MV-4-11 (cell line): ENCODE results near the gene CRABP2.

Source experiments
- DNase-seq: peaks from one replicate; lab custom pipeline; 2025; lab: John Stamatoyannopoulos, UW

CRABP2 gene

GRCh38 chr1:156655151-156655903 lies 50.1 kb downstream of the CRABP2 start:
- peak; percentile 64 for DNase-seq

- DNase-seq, result no peak
Measured at GRCh38 chr1:156654700-156655099, 50.7 kb downstream of the CRABP2 start.

GRCh38 chr1:156652992-156653355 lies 52.4 kb downstream of the CRABP2 start:
- DNase-seq, result no peak

- peak; percentile 59 for DNase-seq
Measured at GRCh38 chr1:156652131-156652991, 53.0 kb downstream of the CRABP2 start.
